HepG2 (cell line): ENCODE measurements around the gene SLC39A2. TPM values are rescaled to one million over a fixed set of nuclear protein-coding genes. Genes with fewer than 3 reads are reported as not detected.

Experiments used
- E2F1 ChIP-seq: sonication (generic); formaldehyde crosslinking; IDR thresholded peaks from 2 replicates; pipeline ENCODE4 v1.5.0; 2020; ENCODE audit warnings: missing genetic modification reagents
- GLI4 ChIP-seq: sonication (generic); formaldehyde crosslinking; IDR thresholded peaks from 2 replicates; pipeline ENCODE4 v1.5.1; 2020; ENCODE audit warnings: missing genetic modification reagents, mild to moderate bottlenecking, moderate library complexity, borderline replicate concordance
- KLF15 ChIP-seq: sonication (generic); formaldehyde crosslinking; IDR thresholded peaks from 2 replicates; pipeline ENCODE4 v1.8.1; 2023; ENCODE audit warnings: borderline replicate concordance, mild to moderate bottlenecking, inconsistent platforms, missing genetic modification reagents, mixed read lengths
- KLF16 ChIP-seq, 2 experiments: sonication (generic) in 1 of 2; formaldehyde crosslinking in 1 of 2; IDR thresholded peaks; 2 replicates each; pipeline versions ENCODE4 v1.6.1 to v1.8.0; 2016 to 2023; ENCODE audit warnings: missing genetic modification reagents in 2 of 2, missing compliant biosample characterization in 1 of 2
- MNT ChIP-seq: fragments of 450-650 bp; IDR thresholded peaks from 2 replicates; pipeline ENCODE4 v1.6.1; 2016
- PLSCR1 ChIP-seq: sonication (generic); formaldehyde crosslinking; IDR thresholded peaks from 2 replicates; pipeline ENCODE4 v1.5.0; 2020; ENCODE audit warnings: missing genetic modification reagents, mild to moderate bottlenecking, borderline replicate concordance
- SALL2 ChIP-seq: sonication (generic); formaldehyde crosslinking; IDR thresholded peaks from 2 replicates; pipeline ENCODE4 v1.8.1; 2023; ENCODE audit warnings: mild to moderate bottlenecking, missing genetic modification reagents, inconsistent platforms
- ZBED4 ChIP-seq: sonication (generic); formaldehyde crosslinking; IDR thresholded peaks from 2 replicates; pipeline ENCODE4 v1.4.0; 2020; ENCODE audit warnings: missing genetic modification reagents, borderline replicate concordance
- ZNF12 ChIP-seq: sonication (generic); formaldehyde crosslinking; IDR thresholded peaks from 2 replicates; pipeline ENCODE4 v1.5.0; 2020; ENCODE audit warnings: missing genetic modification reagents
- ZNF142 ChIP-seq: sonication (generic); formaldehyde crosslinking; IDR thresholded peaks from 2 replicates; pipeline ENCODE4 v1.4.0; 2020; ENCODE audit warnings: missing genetic modification reagents
- ZNF556 ChIP-seq: sonication (generic); formaldehyde crosslinking; IDR thresholded peaks from 2 replicates; pipeline ENCODE4 v1.4.0; 2020; ENCODE audit warnings: mild to moderate bottlenecking, missing genetic modification reagents, borderline replicate concordance
- polyA plus RNA-seq, 8 experiments: library from polyadenylated mRNA; depleted of rRNA in 3 of 8; stranded (reverse) in 7 of 8; unstranded in 1 of 8; fragments of >200 nt; fragmentation: Illumina TruSeq in 4 of 8; extraction: Trizol in 4 of 8; gene quantifications; 2 replicates each; pipeline versions ENCODE4 v1.2.1 to v1.2.3, GENCODE V29; 2011 to 2016; ENCODE audit warnings: low read depth in 4 of 8, missing spikeins in 1 of 8, mixed read lengths in 1 of 8; ENCODE audit not compliant: insufficient read depth in 1 of 8
- total RNA-seq, 5 experiments: library from RNA; depleted of rRNA; stranded (reverse); fragments of >200 nt; fragmentation: Illumina TruSeq; extraction: Trizol; gene quantifications; 2 replicates each; pipeline ENCODE4 v1.2.3, GENCODE V29; 2016; ENCODE audit warnings: low read depth in 1 of 5
- TF ChIP-seq, protein P1 (sequence below): IDR thresholded peaks from 2 replicates; pipeline ENCODE4 v1.6.1; 2016; ENCODE audit warnings: mild to moderate bottlenecking

Gene SLC39A2
- total and polyA plus RNA-seq, 2 of the 13 experiments (the other 11 are each of a cell fraction or from before 2014, with no cell fraction given) = 0.08 to 0.11 TPM

DNA sequence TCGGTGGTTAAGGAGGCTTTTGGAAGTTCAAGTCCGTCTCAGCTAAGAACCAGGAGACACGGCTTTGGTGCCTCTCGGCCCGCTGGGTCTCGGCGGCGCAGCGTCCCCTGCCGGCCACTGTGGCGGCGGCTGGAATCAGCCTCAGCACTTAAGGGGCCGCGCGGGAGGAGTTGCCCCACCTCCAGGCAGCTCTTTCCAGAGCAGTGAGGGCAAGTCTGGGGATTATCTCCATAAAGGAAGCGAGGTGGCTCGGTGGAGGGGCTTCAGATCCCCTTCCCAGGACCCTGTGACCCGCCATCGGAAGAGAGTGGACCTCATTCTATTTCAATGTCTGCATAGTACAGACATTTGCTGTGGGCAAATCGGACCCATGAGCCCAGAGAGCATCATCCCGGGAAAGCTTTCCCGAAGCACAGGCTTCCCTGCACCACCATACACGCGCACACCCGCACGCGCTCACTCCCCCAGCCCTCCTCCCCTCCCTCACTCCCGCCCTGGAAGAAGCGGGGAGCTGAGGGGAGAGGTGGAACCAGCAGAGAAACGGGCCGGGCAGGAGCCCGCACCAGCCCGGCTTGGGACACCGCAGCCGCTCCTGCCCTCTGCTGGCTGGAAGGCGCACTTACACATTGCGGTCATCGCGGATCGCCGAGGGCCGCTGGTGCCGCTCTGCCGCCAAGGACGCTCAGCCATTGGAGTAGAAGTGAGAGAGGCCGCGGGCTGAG lies 27.9 kb upstream of the SLC39A2 start (continued):
- TF ChIP-seq, protein P1, sequence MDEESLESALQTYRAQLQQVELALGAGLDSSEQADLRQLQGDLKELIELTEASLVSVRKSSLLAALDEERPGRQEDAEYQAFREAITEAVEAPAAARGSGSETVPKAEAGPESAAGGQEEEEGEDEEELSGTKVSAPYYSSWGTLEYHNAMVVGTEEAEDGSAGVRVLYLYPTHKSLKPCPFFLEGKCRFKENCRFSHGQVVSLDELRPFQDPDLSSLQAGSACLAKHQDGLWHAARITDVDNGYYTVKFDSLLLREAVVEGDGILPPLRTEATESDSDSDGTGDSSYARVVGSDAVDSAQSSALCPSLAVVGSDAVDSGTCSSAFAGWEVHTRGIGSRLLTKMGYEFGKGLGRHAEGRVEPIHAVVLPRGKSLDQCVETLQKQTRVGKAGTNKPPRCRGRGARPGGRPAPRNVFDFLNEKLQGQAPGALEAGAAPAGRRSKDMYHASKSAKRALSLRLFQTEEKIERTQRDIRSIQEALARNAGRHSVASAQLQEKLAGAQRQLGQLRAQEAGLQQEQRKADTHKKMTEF (CRISPR knock-in tag) = peak; percentile 89
- peak; percentile 71 for TF ChIP-seq E2F1 (CRISPR knock-in tag)
- 0 out of 2 replicates have a peak, but pooled peaks have one; percentile 59 for TF ChIP-seq KLF15 (CRISPR knock-in tag)
- TF ChIP-seq ZBED4 = peak; percentile 94; the same call in 1 of the 2 replicates
- TF ChIP-seq PLSCR1 (CRISPR knock-in tag) = no peak
- 0 out of 2 replicates have a peak, but pooled peaks have one; percentile 30 for TF ChIP-seq ZNF12 (CRISPR knock-in tag)
- TF ChIP-seq SALL2 = peak; percentile 72
- TF ChIP-seq ZNF556 (CRISPR knock-in tag) = peak; percentile 75; the same call in 1 of the 2 replicates
- TF ChIP-seq GLI4 (CRISPR knock-in tag) = peak; percentile 70; the same call in 1 of the 2 replicates
- peak in 1 of 2 experiments; percentile 54; a peak in 2 of 4 replicates for TF ChIP-seq KLF16 (CRISPR knock-in tag; IDR thresholded peaks at IDR 0.05)
- TF ChIP-seq ZNF142 (CRISPR knock-in tag) = peak; percentile 83
- no peak for TF ChIP-seq MNT
